Measurements from ENCODE around the gene PRUNE2.

Gene PRUNE2

GRCh38 chr9:76586390-76587314 is 319.3 kb downstream of the PRUNE2 start:
- TF ChIP-seq CTCF (IDR thresholded peaks at IDR 0.05; ENCODE audit: borderline replicate concordance, extremely low read depth, low read length, poor library complexity, severe bottlenecking), result no peak
- TF ChIP-seq EZH2 (IDR thresholded peaks at IDR 0.05; ENCODE audit: borderline replicate concordance, low read depth, low read length, severe bottlenecking), result no peak
- no peak for DNase-seq
- Histone ChIP-seq H4K20me1 (ENCODE audit: insufficient read depth, low read length) (no peaks in the 10 kb centered on the region), H2AFZ (ENCODE audit: low read depth, low read length) (no peak overlapping the region), H3K27me3 (ENCODE audit: insufficient read depth, low read length, poor library complexity) (no peaks in the 10 kb centered on the region), H3K79me2 (ENCODE audit: insufficient read depth, low read length) (no peaks in the 10 kb centered on the region), H3K9ac (ENCODE audit: low read depth, low read length) (no peak overlapping the region), H3K4me3 (ENCODE audit: low read depth in 1 of 2, low read length in 2 of 2) (no peak overlapping the region), H3K9me3 (ENCODE audit: insufficient read depth, low read length, severe bottlenecking) (no peaks in the 10 kb centered on the region), H3K27ac (ENCODE audit: low read length) (no peak overlapping the region), H3K4me1 (ENCODE audit: insufficient read depth, low read length) (no peaks in the 10 kb centered on the region), H3K4me2 (ENCODE audit: insufficient read depth, low read length) (no peak overlapping the region), H3K36me3 (ENCODE audit: insufficient read depth, low read length) (no peaks in the 10 kb centered on the region)
- ATAC-seq (ENCODE audit: insufficient read depth, low read depth), result no peak

GRCh38 chr9:76585487-76586389 is 320.2 kb downstream of the PRUNE2 start:
- TF ChIP-seq CTCF (IDR thresholded peaks at IDR 0.05; ENCODE audit: borderline replicate concordance, extremely low read depth, low read length, poor library complexity, severe bottlenecking), result no peak
- no peak for TF ChIP-seq EZH2 (IDR thresholded peaks at IDR 0.05; ENCODE audit: borderline replicate concordance, low read depth, low read length, severe bottlenecking)
- H3K27ac ChIP-seq (ENCODE audit: low read length), result no peak overlapping the region
- no peaks in the 10 kb centered on the region for H3K27me3 ChIP-seq (ENCODE audit: insufficient read depth, low read length, poor library complexity)
- H3K36me3 ChIP-seq (ENCODE audit: insufficient read depth, low read length), result no peaks in the 10 kb centered on the region
- no peaks in the 10 kb centered on the region for H4K20me1 ChIP-seq (ENCODE audit: insufficient read depth, low read length)
- no peak overlapping the region for H3K9ac ChIP-seq (ENCODE audit: low read depth, low read length)
- H3K4me3 ChIP-seq (ENCODE audit: low read depth in 1 of 2, low read length in 2 of 2), result no peak overlapping the region
- H3K79me2 ChIP-seq (ENCODE audit: insufficient read depth, low read length), result no peaks in the 10 kb centered on the region
- H3K9me3 ChIP-seq (ENCODE audit: insufficient read depth, low read length, severe bottlenecking), result no peaks in the 10 kb centered on the region
- DNase-seq (no peak), ATAC-seq (ENCODE audit: insufficient read depth, low read depth) (no peak)
- H3K4me2 ChIP-seq (ENCODE audit: insufficient read depth, low read length), result no peak overlapping the region
- H3K4me1 ChIP-seq (ENCODE audit: insufficient read depth, low read length), result no peaks in the 10 kb centered on the region
- H2AFZ ChIP-seq (ENCODE audit: low read depth, low read length), result no peak overlapping the region

GRCh38 chr9:76583256-76583655 is 322.7 kb downstream of the PRUNE2 start:
- no peaks in the 10 kb centered on the region for H3K27me3 ChIP-seq (ENCODE audit: insufficient read depth, low read length, poor library complexity)
- no peaks in the 10 kb centered on the region for H3K79me2 ChIP-seq (ENCODE audit: insufficient read depth, low read length)
- DNase-seq, result no peak
- no peaks in the 10 kb centered on the region for H3K9me3 ChIP-seq (ENCODE audit: insufficient read depth, low read length, severe bottlenecking)
- no peak overlapping the region for H3K27ac ChIP-seq (ENCODE audit: low read length)
- H4K20me1 ChIP-seq (ENCODE audit: insufficient read depth, low read length), result no peaks in the 10 kb centered on the region
- no peaks in the 10 kb centered on the region for H3K36me3 ChIP-seq (ENCODE audit: insufficient read depth, low read length)
- ATAC-seq (ENCODE audit: insufficient read depth, low read depth), result no peak
- H2AFZ ChIP-seq (ENCODE audit: low read depth, low read length), result no peak overlapping the region
- H3K9ac ChIP-seq (ENCODE audit: low read depth, low read length), result no peak overlapping the region
- TF ChIP-seq CTCF (IDR thresholded peaks at IDR 0.05; ENCODE audit: borderline replicate concordance, extremely low read depth, low read length, poor library complexity, severe bottlenecking) (no peak), EZH2 (IDR thresholded peaks at IDR 0.05; ENCODE audit: borderline replicate concordance, low read depth, low read length, severe bottlenecking) (no peak)
- no peak overlapping the region for H3K4me2 ChIP-seq (ENCODE audit: insufficient read depth, low read length)
- H3K4me1 ChIP-seq (ENCODE audit: insufficient read depth, low read length), result no peaks in the 10 kb centered on the region
- H3K4me3 ChIP-seq (ENCODE audit: low read depth in 1 of 2, low read length in 2 of 2), result no peak overlapping the region
